Measurements from ENCODE around the gene ST8SIA4. TPM values are rescaled to one million over a fixed set of nuclear protein-coding genes. Genes with fewer than 3 reads are reported as not detected.

ST8SIA4 gene
- total and polyA plus RNA-seq, 10 of the 15 experiments (the other 5 are each of a cell fraction or from before 2014, with no cell fraction given), result 4.4 to 30.9 (median 19.5) TPM

GRCh38 chr5:100860407-100860806, 42.7 kb downstream of the ST8SIA4 start:
- FAIRE-seq, result no peak
- in situ Hi-C loops (cut with MboI), result no loop called here
- Histone ChIP-seq H3K79me2 (ENCODE audit: control insufficient read depth, insufficient read depth, low read length) (peaks cover 32% of the 10 kb centered on the region), H2AFZ (ENCODE audit: control insufficient read depth, low read depth, low read length) (no peak overlapping the region), H3K36me3 (ENCODE audit: control insufficient read depth in 2 of 2, insufficient read depth in 2 of 2, low read length in 1 of 2) (peaks cover under 1 to 15% of the 10 kb centered on the region in 2 experiments; a peak in 2 of 4 replicates), H3K27ac (ENCODE audit: control insufficient read depth, insufficient read depth) (peak overlapping the region; percentile 20), H4K20me1 (ENCODE audit: control insufficient read depth, insufficient read depth) (no peaks in the 10 kb centered on the region), H3K4me3 (no peak overlapping the region), H3K9ac (ENCODE audit: control insufficient read depth, insufficient read depth, low read length) (no peak overlapping the region), H3K9me3 (replicated peaks; ENCODE audit: control insufficient read depth, insufficient read depth, low read length) (peaks cover 10% of the 10 kb centered on the region; the same call in 2 of the 3 replicates), H3K4me2 (ENCODE audit: control insufficient read depth, insufficient read depth) (no peak overlapping the region), H3K4me1 (ENCODE audit: control insufficient read depth, insufficient read depth, low read length) (peaks cover 28% of the 10 kb centered on the region), H3K27me3 (replicated peaks in 1 of 2; ENCODE audit: control insufficient read depth in 2 of 2, insufficient read depth in 2 of 2, low read length in 1 of 2) (no peaks in the 10 kb centered on the region)
- ChIA-PET CTCF (interaction anchor here (0.9 to 1.5 kb wide), 5 partner anchors 13 to 39 kb away, joined by 3 to 4 read pairs (median 3); no protein-coding TSS in a partner anchor), SMC1A (ENCODE audit: uncharacterized antibody, unreplicated experiment) (interaction anchor here (0.9 to 10.3 kb wide), 12 partner anchors 10 to 237 kb away, joined by 3 to 220 read pairs (median 6); partner anchors contain the start of gene ST8SIA4), RAD21 (ENCODE audit: unreplicated experiment) (interaction anchor here (0.6 to 9.0 kb wide), 10 partner anchors 10 to 184 kb away, joined by 3 to 122 read pairs (median 10); partner anchors contain the start of gene ST8SIA4), POLR2A (interaction anchor here (0.6 to 6.1 kb wide), 11 partner anchors 11 to 95 kb away, joined by 3 to 61 read pairs (median 3); partner anchors contain the start of gene ST8SIA4)
- 82% methylated on average over 1 of the region's 1 CpG for WGBS (ENCODE audit: insufficient coverage, insufficient replicate concordance, low lambda C conversion rate, missing lambda C conversion rate)
- intact Hi-C loops (cut with micrococcal nuclease; ENCODE audit: unreplicated experiment), result loop anchor here (2.0 kb wide), 1 partner anchor 38 kb away; no protein-coding TSS in a partner anchor
- peak; percentile 63 for ATAC-seq
- no peak for DNase-seq (ENCODE audit: low read depth, low spot score)
- BruUV-seq (replicated peaks), result no TSS peak
- TF ChIP-seq ZNF24 (IDR thresholded peaks at IDR 0.05) (0 out of 2 replicates have a peak, but pooled peaks have one; percentile 41), RUNX3 (IDR thresholded peaks at IDR 0.05; ENCODE audit: low read length) (peak; percentile 54), CUX1 (IDR thresholded peaks at IDR 0.05; ENCODE audit: insufficient replicate concordance, low read depth, low read length) (peak; percentile 24), BHLHE40 (IDR thresholded peaks at IDR 0.05; ENCODE audit: borderline replicate concordance in 1 of 2, low read depth in 2 of 2, low read length in 1 of 2) (peak in 1 of 2 experiments; percentile 33; a peak in 1 of 4 replicates), PKNOX1 (IDR thresholded peaks at IDR 0.05) (0 out of 2 replicates have a peak, but pooled peaks have one; percentile 45), BMI1 (IDR thresholded peaks at IDR 0.05; ENCODE audit: borderline replicate concordance) (no peak), PRDM15 (CRISPR knock-in tag; IDR thresholded peaks at IDR 0.05) (no peak), ZBTB4 (CRISPR knock-in tag; IDR thresholded peaks at IDR 0.05) (no peak)

All from GM12878 (cell line).